Mesothelial cell of epicardium (in vitro differentiated cells): Measurements from ENCODE around the gene GLDC. TPM values are rescaled to one million over a fixed set of nuclear protein-coding genes. Genes with fewer than 3 reads are reported as not detected.
"Not testable (repeated sequence)": the region's sequence is repeated elsewhere in the genome, so short reads cannot be mapped to it uniquely, and the experiment has no call there.

Source experiments
- DNase-seq, 2 experiments: peaks; one replicate each; pipeline ENCODE4 v3.0.0; 2021; ENCODE audit warnings: low spot score in 2 of 2; ENCODE audit not compliant: unreplicated experiment in 2 of 2
- H3K27ac Mint-ChIP-seq: 2 replicates; pipeline ENCODE4 v1.8.0; 2021; ENCODE audit warnings: mixed read lengths
- H3K27me3 Mint-ChIP-seq: 2 replicates; pipeline ENCODE4 v1.8.0; 2021; ENCODE audit warnings: low read depth, mixed read lengths
- H3K36me3 Mint-ChIP-seq: 2 replicates; pipeline ENCODE4 v1.8.0; 2021; ENCODE audit warnings: mixed read lengths
- H3K4me1 Mint-ChIP-seq: 2 replicates; pipeline ENCODE4 v1.8.0; 2021; ENCODE audit warnings: mixed read lengths
- H3K4me3 Mint-ChIP-seq: 2 replicates; pipeline ENCODE4 v1.8.0; 2021; ENCODE audit warnings: mild to moderate bottlenecking, moderate library complexity, mixed read lengths
- H3K9me3 Mint-ChIP-seq: 2 replicates; pipeline ENCODE4 v1.8.0; 2021; ENCODE audit warnings: mixed read lengths
- CTCF ChIP-seq: fragments of 200-600 bp; sonication (generic); IDR thresholded peaks from one replicate; pipeline ENCODE4 v1.5.0; 2021; ENCODE audit warnings: antibody characterized with exemption; ENCODE audit not compliant: unreplicated experiment
- total RNA-seq: library from RNA; stranded (reverse); gene quantifications from 3 replicates; pipeline ENCODE4 v1.2.1, GENCODE V29; 2021

The GLDC gene
- total RNA-seq, 1 donor from 2014 or later, result 2.0 TPM

- DNase-seq, result no peak
- Mint-ChIP-seq H3K4me3 (no peak overlapping the region), H3K4me1 (no peaks in the 10 kb centered on the region), H3K36me3 (no peaks in the 10 kb centered on the region), H3K27ac (no peak overlapping the region), H3K9me3 (no peaks in the 10 kb centered on the region), H3K27me3 (no peaks in the 10 kb centered on the region)
- no peak for TF ChIP-seq CTCF
These were observed 15.0 kb upstream of the GLDC start for GRCh38 chr9:6660512-6660911.

GRCh38 chr9:6658628-6659353 is 13.3 kb upstream of the GLDC start:
- H3K4me3 Mint-ChIP-seq, result no peak overlapping the region
- TF ChIP-seq CTCF, result no peak
- H3K9me3 Mint-ChIP-seq, result no peaks in the 10 kb centered on the region
- H3K4me1 Mint-ChIP-seq, result no peaks in the 10 kb centered on the region
- DNase-seq, result no peak
- H3K27ac Mint-ChIP-seq, result no peak overlapping the region
- no peaks in the 10 kb centered on the region for H3K27me3 Mint-ChIP-seq
- no peaks in the 10 kb centered on the region for H3K36me3 Mint-ChIP-seq

- TF ChIP-seq CTCF, result no peak
- H3K4me3 Mint-ChIP-seq, result no peak overlapping the region
- no peak overlapping the region for H3K27ac Mint-ChIP-seq
- H3K36me3 Mint-ChIP-seq, result no peaks in the 10 kb centered on the region
- H3K4me1 Mint-ChIP-seq, result no peaks in the 10 kb centered on the region
- no peaks in the 10 kb centered on the region for H3K9me3 Mint-ChIP-seq
- no peaks in the 10 kb centered on the region for H3K27me3 Mint-ChIP-seq
- DNase-seq, result no peak
These were observed 11.2 kb upstream of the GLDC start for GRCh38 chr9:6656614-6657300.

- TF ChIP-seq CTCF, result no peak
- no peak overlapping the region for H3K27ac Mint-ChIP-seq
- no peaks in the 10 kb centered on the region for H3K27me3 Mint-ChIP-seq
- H3K4me3 Mint-ChIP-seq, result no peak overlapping the region
- no peaks in the 10 kb centered on the region for H3K4me1 Mint-ChIP-seq
- H3K9me3 Mint-ChIP-seq, result no peaks in the 10 kb centered on the region
- no peak for DNase-seq
- no peaks in the 10 kb centered on the region for H3K36me3 Mint-ChIP-seq
These were observed 9.5 kb upstream of the GLDC start for GRCh38 chr9:6655036-6655435.

- H3K27me3 Mint-ChIP-seq, result peaks cover 66% of the 10 kb centered on the region
- peak overlapping the region; percentile 71 for H3K4me3 Mint-ChIP-seq
- peaks cover 19% of the 10 kb centered on the region for H3K4me1 Mint-ChIP-seq
- TF ChIP-seq CTCF, result no peak
- no peaks in the 10 kb centered on the region for H3K36me3 Mint-ChIP-seq
- no peak overlapping the region for H3K27ac Mint-ChIP-seq
- DNase-seq, result no peak
- H3K9me3 Mint-ChIP-seq, result no peaks in the 10 kb centered on the region
These were observed 736 bp upstream of the GLDC start for GRCh38 chr9:6646293-6646636.

GRCh38 chr9:6645105-6645354 is 499 bp downstream of the GLDC start:
- not testable (repeated sequence) for H3K27ac Mint-ChIP-seq, H3K36me3 Mint-ChIP-seq, DNase-seq, H3K9me3 Mint-ChIP-seq
- peaks cover 69% of the 10 kb centered on the region for H3K27me3 Mint-ChIP-seq
- H3K4me3 Mint-ChIP-seq, result peak overlapping the region; percentile 66
- H3K4me1 Mint-ChIP-seq, result peaks cover 19% of the 10 kb centered on the region
